HepG2 (cell line): ENCODE measurements around the gene DPAGT1. TPM values are rescaled to one million over a fixed set of nuclear protein-coding genes. Genes with fewer than 3 reads are reported as not detected.

Source experiments
- CHD4 ChIP-seq: fragments of 200-600 bp; sonication (generic); IDR thresholded peaks from 2 replicates; pipeline ENCODE4 v1.7.0; 2017; ENCODE audit warnings: mild to moderate bottlenecking, low read length, borderline replicate concordance
- EP300 ChIP-seq, 3 experiments: sonication (generic) in 1 of 3; formaldehyde crosslinking in 1 of 3; IDR thresholded peaks; 2 replicates each; pipeline versions ENCODE4 v1.5.1 to v1.6.1; 2011 to 2020; ENCODE audit warnings: low read depth in 2 of 3, low read length in 2 of 3, borderline replicate concordance in 1 of 3, improper control_type of control experiment in 1 of 3, mild to moderate bottlenecking in 1 of 3, missing genetic modification reagents in 1 of 3, moderate library complexity in 1 of 3
- FOSL2 ChIP-seq: sonication (generic); formaldehyde crosslinking; IDR thresholded peaks from 2 replicates; pipeline ENCODE4 v1.4.0; 2020; ENCODE audit warnings: missing genetic modification reagents
- HDAC1 ChIP-seq: sonication (generic); formaldehyde crosslinking; IDR thresholded peaks from 2 replicates; pipeline ENCODE4 v1.5.1; 2020; ENCODE audit warnings: mild to moderate bottlenecking, missing genetic modification reagents
- HOXA7 ChIP-seq: sonication (generic); formaldehyde crosslinking; IDR thresholded peaks from 2 replicates; pipeline ENCODE4 v1.8.1; 2022; ENCODE audit warnings: mild to moderate bottlenecking, missing genetic modification reagents, moderate library complexity
- KAT8 ChIP-seq: IDR thresholded peaks from 2 replicates; pipeline ENCODE4 v1.6.1; 2016; ENCODE audit warnings: missing genetic modification reagents, missing compliant biosample characterization
- KLF12 ChIP-seq: sonication (generic); formaldehyde crosslinking; IDR thresholded peaks from 2 replicates; pipeline ENCODE4 v1.4.0; 2020; ENCODE audit warnings: missing genetic modification reagents, borderline replicate concordance
- MAFF ChIP-seq: IDR thresholded peaks from 2 replicates; pipeline ENCODE4 v1.6.1; 2011; ENCODE audit warnings: low read depth, low read length, improper control_type of control experiment
- MBD4 ChIP-seq: IDR thresholded peaks from 2 replicates; pipeline ENCODE4 v1.6.1; 2012; ENCODE audit warnings: low read length, inconsistent platforms, borderline replicate concordance
- MEIS1 ChIP-seq: sonication (generic); formaldehyde crosslinking; IDR thresholded peaks from 2 replicates; pipeline ENCODE4 v1.9.0; 2021; ENCODE audit warnings: mild to moderate bottlenecking, missing genetic modification reagents, moderate library complexity, borderline replicate concordance
- MIXL1 ChIP-seq: IDR thresholded peaks from 2 replicates; pipeline ENCODE4 v1.6.1; 2016
- MTF2 ChIP-seq: sonication (generic); formaldehyde crosslinking; IDR thresholded peaks from 2 replicates; pipeline ENCODE4 v1.5.0; 2020; ENCODE audit warnings: missing genetic modification reagents, borderline replicate concordance
- MXI1 ChIP-seq: IDR thresholded peaks from 3 replicates; pipeline ENCODE4 v1.6.1; 2012; ENCODE audit warnings: low read depth, low read length, inconsistent platforms, borderline replicate concordance
- SIN3A ChIP-seq: IDR thresholded peaks from 2 replicates; pipeline ENCODE4 v1.6.1; 2011; ENCODE audit warnings: low read depth, mild to moderate bottlenecking, control low read depth, low read length, borderline replicate concordance
- SRSF4 ChIP-seq: fragments of 200-400 bp; formaldehyde crosslinking; IDR thresholded peaks from one replicate; pipeline ENCODE4 v1.6.1; 2018; ENCODE audit warnings: mild to moderate bottlenecking, low read depth, low read length, moderate library complexity; ENCODE audit not compliant: poor library complexity, severe bottlenecking
- TAF15 ChIP-seq: fragments of 200-400 bp; formaldehyde crosslinking; IDR thresholded peaks from one replicate; pipeline ENCODE4 v1.6.1; 2018; ENCODE audit warnings: mild to moderate bottlenecking, low read depth, low read length; ENCODE audit not compliant: poor library complexity, severe bottlenecking
- TBX3 ChIP-seq: fragments of 450-650 bp; IDR thresholded peaks from 2 replicates; pipeline ENCODE4 v1.6.1; 2017; ENCODE audit warnings: antibody characterized with exemption, mild to moderate bottlenecking, inconsistent platforms, borderline replicate concordance
- ZBTB7B ChIP-seq: sonication (generic); formaldehyde crosslinking; IDR thresholded peaks from 2 replicates; pipeline ENCODE4 v1.4.0; 2020; ENCODE audit warnings: missing genetic modification reagents
- ZFY ChIP-seq: sonication (generic); formaldehyde crosslinking; IDR thresholded peaks from 2 replicates; pipeline ENCODE4 v1.4.0; 2020; ENCODE audit warnings: missing genetic modification reagents
- ZNF180 ChIP-seq: sonication (generic); formaldehyde crosslinking; IDR thresholded peaks from 2 replicates; pipeline ENCODE4 v1.4.0; 2020; ENCODE audit warnings: low read depth, missing genetic modification reagents, borderline replicate concordance
- ZNF264 ChIP-seq: sonication (generic); formaldehyde crosslinking; IDR thresholded peaks from 2 replicates; pipeline ENCODE4 v1.4.0; 2020; ENCODE audit warnings: missing genetic modification reagents
- ZNF44 ChIP-seq: sonication (generic); formaldehyde crosslinking; IDR thresholded peaks from 2 replicates; pipeline ENCODE4 v1.5.1; 2020; ENCODE audit warnings: mild to moderate bottlenecking, missing genetic modification reagents
- ZNF660 ChIP-seq: sonication (generic); formaldehyde crosslinking; IDR thresholded peaks from 2 replicates; pipeline ENCODE4 v1.5.1; 2020; ENCODE audit warnings: mild to moderate bottlenecking, low read depth, missing genetic modification reagents, borderline replicate concordance
- ZNF782 ChIP-seq: sonication (generic); formaldehyde crosslinking; IDR thresholded peaks from 2 replicates; pipeline ENCODE4 v1.4.0; 2020; ENCODE audit warnings: missing genetic modification reagents, mild to moderate bottlenecking, borderline replicate concordance
- ZNF839 ChIP-seq: sonication (generic); formaldehyde crosslinking; IDR thresholded peaks from 2 replicates; pipeline ENCODE4 v1.4.0; 2020; ENCODE audit warnings: missing genetic modification reagents, mild to moderate bottlenecking, borderline replicate concordance
- polyA plus RNA-seq, 8 experiments: library from polyadenylated mRNA; depleted of rRNA in 3 of 8; stranded (reverse) in 7 of 8; unstranded in 1 of 8; fragments of >200 nt; fragmentation: Illumina TruSeq in 4 of 8; extraction: Trizol in 4 of 8; gene quantifications; 2 replicates each; pipeline versions ENCODE4 v1.2.1 to v1.2.3, GENCODE V29; 2011 to 2016; ENCODE audit warnings: low read depth in 4 of 8, missing spikeins in 1 of 8, mixed read lengths in 1 of 8; ENCODE audit not compliant: insufficient read depth in 1 of 8
- total RNA-seq, 5 experiments: library from RNA; depleted of rRNA; stranded (reverse); fragments of >200 nt; fragmentation: Illumina TruSeq; extraction: Trizol; gene quantifications; 2 replicates each; pipeline ENCODE4 v1.2.3, GENCODE V29; 2016; ENCODE audit warnings: low read depth in 1 of 5
- TF ChIP-seq, protein P1 (sequence below): sonication (generic); formaldehyde crosslinking; conservative IDR thresholded peaks from 2 replicates; pipeline ENCODE4 v1.8.1; 2023; ENCODE audit warnings: missing genetic modification reagents
- TF ChIP-seq, protein P2 (sequence below): sonication (generic); formaldehyde crosslinking; IDR thresholded peaks from 2 replicates; pipeline ENCODE4 v1.4.0; 2020; ENCODE audit warnings: missing genetic modification reagents
- TF ChIP-seq, protein P3 (sequence below): fragments of 450-650 bp; IDR thresholded peaks from 2 replicates; pipeline ENCODE4 v1.6.1; 2016

The DPAGT1 gene
- total and polyA plus RNA-seq, 2 of the 13 experiments (the other 11 are each of a cell fraction or from before 2014, with no cell fraction given), result 37.6 to 70.7 TPM

GRCh38 chr11:119108857-119109221 lies 7.2 kb upstream of the DPAGT1 start (continued):
- TF ChIP-seq FOSL2 (CRISPR knock-in tag) (peak; percentile 76), MEIS1 (no peak; the same call in 1 of the 2 replicates), SRSF4 (no peak), CHD4 (no peak), ZFY (no peak), SIN3A (0 out of 2 replicates have a peak, but pooled peaks have one; percentile 11), TAF15 (no peak), MTF2 (no peak), ZNF180 (CRISPR knock-in tag) (no peak), MIXL1 (CRISPR knock-in tag) (no peak), HDAC1 (CRISPR knock-in tag) (peak; percentile 70), ZNF839 (no peak), ZNF44 (no peak), TBX3 (peak; percentile 46; the same call in 1 of the 2 replicates), MAFF (peak; percentile 47), ZNF264 (CRISPR knock-in tag) (no peak), MBD4 (no peak), ZNF660 (CRISPR knock-in tag) (no peak), EP300 (IDR thresholded peaks at IDR 0.05; ENCODE audit: low read depth in 2 of 2, low read length in 2 of 2) (peak in 1 of 2 experiments; percentile 52; a peak in 1 of 4 replicates), EP300 (CRISPR knock-in tag; IDR thresholded peaks at IDR 0.05; ENCODE audit: borderline replicate concordance) (no peak), KAT8 (peak; percentile 14; the same call in 1 of the 2 replicates), HOXA7 (CRISPR knock-in tag) (no peak), ZNF782 (CRISPR knock-in tag) (no peak), KLF12 (CRISPR knock-in tag) (no peak), MXI1 (peak; percentile 50; the same call in 1 of the 3 replicates), ZBTB7B (CRISPR knock-in tag) (no peak)
- TF ChIP-seq, protein P1, sequence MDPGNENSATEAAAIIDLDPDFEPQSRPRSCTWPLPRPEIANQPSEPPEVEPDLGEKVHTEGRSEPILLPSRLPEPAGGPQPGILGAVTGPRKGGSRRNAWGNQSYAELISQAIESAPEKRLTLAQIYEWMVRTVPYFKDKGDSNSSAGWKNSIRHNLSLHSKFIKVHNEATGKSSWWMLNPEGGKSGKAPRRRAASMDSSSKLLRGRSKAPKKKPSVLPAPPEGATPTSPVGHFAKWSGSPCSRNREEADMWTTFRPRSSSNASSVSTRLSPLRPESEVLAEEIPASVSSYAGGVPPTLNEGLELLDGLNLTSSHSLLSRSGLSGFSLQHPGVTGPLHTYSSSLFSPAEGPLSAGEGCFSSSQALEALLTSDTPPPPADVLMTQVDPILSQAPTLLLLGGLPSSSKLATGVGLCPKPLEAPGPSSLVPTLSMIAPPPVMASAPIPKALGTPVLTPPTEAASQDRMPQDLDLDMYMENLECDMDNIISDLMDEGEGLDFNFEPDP, result no peak
- TF ChIP-seq, protein P2, sequence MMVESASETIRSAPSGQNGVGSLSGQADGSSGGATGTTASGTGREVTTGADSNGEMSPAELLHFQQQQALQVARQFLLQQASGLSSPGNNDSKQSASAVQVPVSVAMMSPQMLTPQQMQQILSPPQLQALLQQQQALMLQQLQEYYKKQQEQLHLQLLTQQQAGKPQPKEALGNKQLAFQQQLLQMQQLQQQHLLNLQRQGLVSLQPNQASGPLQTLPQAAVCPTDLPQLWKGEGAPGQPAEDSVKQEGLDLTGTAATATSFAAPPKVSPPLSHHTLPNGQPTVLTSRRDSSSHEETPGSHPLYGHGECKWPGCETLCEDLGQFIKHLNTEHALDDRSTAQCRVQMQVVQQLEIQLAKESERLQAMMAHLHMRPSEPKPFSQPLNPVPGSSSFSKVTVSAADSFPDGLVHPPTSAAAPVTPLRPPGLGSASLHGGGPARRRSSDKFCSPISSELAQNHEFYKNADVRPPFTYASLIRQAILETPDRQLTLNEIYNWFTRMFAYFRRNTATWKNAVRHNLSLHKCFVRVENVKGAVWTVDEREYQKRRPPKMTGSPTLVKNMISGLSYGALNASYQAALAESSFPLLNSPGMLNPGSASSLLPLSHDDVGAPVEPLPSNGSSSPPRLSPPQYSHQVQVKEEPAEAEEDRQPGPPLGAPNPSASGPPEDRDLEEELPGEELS (CRISPR knock-in tag), result no peak
- TF ChIP-seq, protein P3, sequence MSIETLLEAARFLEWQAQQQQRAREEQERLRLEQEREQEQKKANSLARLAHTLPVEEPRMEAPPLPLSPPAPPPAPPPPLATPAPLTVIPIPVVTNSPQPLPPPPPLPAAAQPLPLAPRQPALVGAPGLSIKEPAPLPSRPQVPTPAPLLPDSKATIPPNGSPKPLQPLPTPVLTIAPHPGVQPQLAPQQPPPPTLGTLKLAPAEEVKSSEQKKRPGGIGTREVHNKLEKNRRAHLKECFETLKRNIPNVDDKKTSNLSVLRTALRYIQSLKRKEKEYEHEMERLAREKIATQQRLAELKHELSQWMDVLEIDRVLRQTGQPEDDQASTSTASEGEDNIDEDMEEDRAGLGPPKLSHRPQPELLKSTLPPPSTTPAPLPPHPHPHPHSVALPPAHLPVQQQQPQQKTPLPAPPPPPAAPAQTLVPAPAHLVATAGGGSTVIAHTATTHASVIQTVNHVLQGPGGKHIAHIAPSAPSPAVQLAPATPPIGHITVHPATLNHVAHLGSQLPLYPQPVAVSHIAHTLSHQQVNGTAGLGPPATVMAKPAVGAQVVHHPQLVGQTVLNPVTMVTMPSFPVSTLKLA, result peak; percentile 9; the same call in 1 of the 2 replicates
